Activated CD4-positive, alpha-beta memory T cell treated with anti-CD3 and anti-CD28 coated beads for 36 hours (primary cell): ENCODE results near the gene TNNT3. TPM values are rescaled to one million over a fixed set of nuclear protein-coding genes. Genes with fewer than 3 reads are reported as not detected.
"Not testable (repeated sequence)": the region's sequence is repeated elsewhere in the genome, so short reads cannot be mapped to it uniquely, and the experiment has no call there.

ENCODE experiments used
- CTCF ChIA-PET: fragments of 350-600 bp; sonication (Branson Sonifier 250); formaldehyde crosslinking; loops from one replicate; lab custom pipeline; 2021; ENCODE audit warnings: antibody characterized with exemption, inconsistent platforms; lab: Charles Lee
- POLR2A ChIA-PET: fragments of 350-600 bp; sonication (Branson Sonifier 250); formaldehyde crosslinking; loops from one replicate; lab custom pipeline; 2021; ENCODE audit warnings: antibody characterized with exemption; lab: Charles Lee
- DNase-seq: peaks from one replicate; pipeline ENCODE4 v3.0.0-alpha.2; 2020
- H3K27ac Mint-ChIP-seq: one replicate; pipeline ENCODE4 v1.8.0; 2021; ENCODE audit warnings: mixed read lengths
- H3K27me3 Mint-ChIP-seq: one replicate; pipeline ENCODE4 v1.8.0; 2021; ENCODE audit warnings: mixed read lengths
- H3K36me3 Mint-ChIP-seq: one replicate; pipeline ENCODE4 v1.8.0; 2021; ENCODE audit warnings: mixed read lengths
- H3K4me1 Mint-ChIP-seq: one replicate; pipeline ENCODE4 v1.8.0; 2021; ENCODE audit warnings: low read depth, mixed read lengths
- H3K4me3 Mint-ChIP-seq: one replicate; pipeline ENCODE4 v1.8.0; 2021; ENCODE audit warnings: mild to moderate bottlenecking, mixed read lengths
- H3K9me3 Mint-ChIP-seq: one replicate; pipeline ENCODE4 v1.8.0; 2021; ENCODE audit warnings: mixed read lengths
- intact Hi-C: fragments of 100-400 bp; cut with micrococcal nuclease; formaldehyde crosslinking; loops from one replicate; pipeline ENCODE4 v1.15.1; 2023
- total RNA-seq, 2 experiments: library from RNA; stranded (reverse); gene quantifications; one replicate each; pipeline ENCODE4 v1.2.3, GENCODE V29; 2021

The TNNT3 gene
- 1 to 10 TPM; 6.0 to 6.8 TPM for total RNA-seq

DNA sequence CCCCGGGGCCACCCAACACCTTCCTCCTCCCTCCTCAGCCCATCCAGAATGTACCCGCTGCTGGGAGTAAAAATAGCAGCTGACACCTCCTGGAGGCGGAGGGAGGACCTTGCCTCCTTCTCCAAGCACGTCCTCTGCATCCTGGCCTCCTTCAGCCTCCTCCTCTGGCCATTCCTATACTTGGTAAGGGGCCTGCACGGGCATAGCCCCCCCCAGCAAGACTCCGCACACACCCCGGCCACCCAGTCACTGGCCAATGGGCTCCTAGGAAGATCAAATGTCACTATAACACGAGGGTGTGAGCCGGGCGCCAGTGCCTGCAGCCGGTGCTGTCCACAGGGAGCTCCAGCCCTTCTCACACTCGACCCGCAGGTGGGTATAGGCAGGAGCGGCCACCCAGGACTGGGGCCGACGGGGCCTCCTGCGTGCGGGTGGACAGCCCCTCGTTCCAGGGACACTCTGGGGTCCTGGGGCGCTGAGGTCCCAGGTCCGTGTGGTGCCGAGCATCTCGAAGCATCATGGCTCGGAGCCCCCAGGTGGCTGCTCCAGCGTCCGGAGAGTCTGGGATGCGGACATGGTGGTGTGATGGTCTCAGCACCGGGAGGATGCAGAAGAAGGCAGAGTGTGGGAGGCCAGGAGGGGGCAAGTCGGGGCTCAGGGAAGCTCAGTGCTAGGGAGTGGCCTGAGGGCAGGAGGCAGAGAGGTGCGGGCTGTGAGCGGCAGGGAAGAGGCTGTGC lies at the start of gene TNNT3:
TNNT3 (plus strand) TSS at position 313 of the 737 bp plus-strand sequence. CDS start 3,172 bp downstream, outside the sequence.
- CTCF ChIA-PET, result interaction anchor here (3.4 kb wide), 1 partner anchor 37 kb away, joined by 22 read pairs; no protein-coding TSS in a partner anchor

DNA sequence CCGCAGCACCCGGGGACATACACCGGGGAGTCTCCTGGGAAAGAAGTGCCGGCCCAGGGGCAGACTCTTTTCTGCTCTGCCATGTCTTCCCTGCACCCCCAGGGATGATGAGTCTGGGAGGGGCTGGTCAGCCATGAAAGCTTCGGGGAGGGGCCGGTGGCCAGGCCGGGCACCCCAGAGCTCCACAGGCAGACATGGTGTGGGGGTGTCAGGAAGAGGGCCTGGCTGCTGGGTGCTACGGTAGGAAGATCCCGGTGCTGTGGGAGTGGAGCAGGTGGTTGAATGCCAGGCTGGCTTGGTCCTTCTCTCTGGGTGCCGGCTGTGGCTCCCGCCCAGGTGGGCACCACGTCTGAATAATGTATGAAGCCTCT lies 49.2 kb upstream of the TNNT3 start:
- intact Hi-C loops, result no loop called here
- H3K4me1 Mint-ChIP-seq, result peaks cover 53% of the 10 kb centered on the region

More for the DNA sequence above, at the start of gene TNNT3:
- H3K36me3 Mint-ChIP-seq, result no peaks in the 10 kb centered on the region
- peaks cover 9% of the 10 kb centered on the region for H3K4me1 Mint-ChIP-seq
- no peak within 1 kb of the TSS for H3K4me3 Mint-ChIP-seq
- H3K9me3 Mint-ChIP-seq, result no peaks in the 10 kb centered on the region
- H3K27ac Mint-ChIP-seq, result no peak within 1 kb of the TSS
- DNase-seq, result no peak
- peaks cover 10% of the 10 kb centered on the region for H3K27me3 Mint-ChIP-seq
- POLR2A ChIA-PET, result no interaction called here
- intact Hi-C loops, result loop anchor here (5.0 kb wide), 1 partner anchor 37 kb away; no protein-coding TSS in a partner anchor

DNA sequence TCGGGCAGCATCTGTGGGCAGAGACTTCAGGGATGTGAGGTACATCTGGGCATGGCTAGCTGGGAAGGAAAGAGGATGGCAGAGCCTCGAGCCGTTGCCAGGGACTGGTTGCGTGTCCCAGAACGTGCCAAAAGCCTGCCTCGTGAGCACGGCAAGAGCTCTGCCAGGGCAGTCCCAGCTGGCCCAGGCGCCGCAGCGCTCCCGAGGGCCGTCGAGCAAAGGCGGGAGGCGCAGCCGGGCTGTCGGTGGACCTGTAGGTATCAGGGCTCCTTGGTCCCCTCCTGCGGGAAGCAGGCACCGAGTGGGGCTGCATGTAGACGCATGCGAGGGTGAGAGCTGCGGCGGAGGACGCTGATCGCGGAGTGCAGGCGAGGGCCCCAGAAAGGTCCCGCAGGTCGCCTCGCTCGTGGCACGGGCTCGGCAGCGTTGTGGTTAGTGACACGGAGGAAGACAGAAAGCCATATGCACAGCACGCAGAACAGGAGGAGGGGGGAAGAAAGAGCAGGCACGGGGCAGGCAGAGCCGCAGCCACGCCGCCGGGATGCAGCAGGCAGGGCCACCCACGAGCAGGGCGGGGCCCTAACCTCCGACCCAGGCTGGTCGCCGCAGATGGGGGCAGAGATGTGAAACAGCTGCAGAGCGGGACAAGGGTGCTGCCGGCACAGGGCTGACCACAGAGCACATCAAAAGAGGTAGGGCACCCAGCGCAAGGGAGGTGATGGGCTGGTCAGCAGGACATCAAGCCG lies 48.6 kb upstream of the TNNT3 start:
- no peak overlapping the region for H3K27ac Mint-ChIP-seq
- intact Hi-C loops, result loop anchor here (1.0 kb wide), 1 partner anchor 17 kb away; no protein-coding TSS in a partner anchor
- peak; percentile 51 for DNase-seq

More for the DNA sequence above, 49.2 kb upstream of the TNNT3 start:
- POLR2A ChIA-PET, result interaction anchor here (2.8 kb wide), 1 partner anchor 16 kb away, joined by 13 read pairs; no protein-coding TSS in a partner anchor
- Mint-ChIP-seq H3K4me3 (no peak overlapping the region), H3K27me3 (no peaks in the 10 kb centered on the region), H3K27ac (no peak overlapping the region), H3K9me3 (no peaks in the 10 kb centered on the region), H3K36me3 (peaks cover 2% of the 10 kb centered on the region)
- DNase-seq, result no peak
- CTCF ChIA-PET, result interaction anchor here (1.4 to 3.1 kb wide), 3 partner anchors 12 to 176 kb away, joined by 3 to 18 read pairs (median 7); no protein-coding TSS in a partner anchor

DNA sequence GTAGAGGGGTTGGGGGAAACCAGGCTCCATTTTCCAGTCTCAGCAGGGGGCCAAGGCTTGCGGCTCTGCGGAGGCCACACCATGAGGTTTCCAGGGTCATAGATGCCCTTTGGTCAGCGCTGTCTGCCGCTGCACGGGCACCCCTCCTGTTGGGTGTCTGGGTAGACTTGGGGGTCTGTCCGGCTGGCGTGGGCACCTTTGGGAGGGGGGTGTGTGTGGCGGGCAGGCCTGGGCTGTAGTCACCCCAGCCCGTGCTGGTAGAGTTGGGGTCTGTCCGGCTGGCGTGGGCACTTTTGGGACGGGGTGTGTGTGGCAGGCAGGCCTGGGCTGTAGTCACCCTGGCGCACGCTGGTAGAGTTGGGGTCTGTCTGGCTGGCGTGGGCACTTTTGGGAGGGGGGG lies 48.0 kb upstream of the TNNT3 start:
- ChIA-PET POLR2A (no interaction called here), CTCF (interaction anchor here (0.8 to 3.1 kb wide), 2 partner anchors 11 to 219 kb away, joined by 4 to 18 read pairs; no protein-coding TSS in a partner anchor)
- Mint-ChIP-seq H3K4me3 (no peak overlapping the region), H3K27me3 (no peaks in the 10 kb centered on the region), H3K9me3 (no peaks in the 10 kb centered on the region), H3K4me1 (peaks cover 50% of the 10 kb centered on the region), H3K36me3 (no peaks in the 10 kb centered on the region), H3K27ac (no peak overlapping the region)
- no peak for DNase-seq
- intact Hi-C loops, result loop anchor here (1.0 kb wide), 1 partner anchor 17 kb away; no protein-coding TSS in a partner anchor

More for the DNA sequence above, 48.6 kb upstream of the TNNT3 start:
- POLR2A ChIA-PET, result interaction anchor here (2.8 kb wide), 1 partner anchor 16 kb away, joined by 13 read pairs; no protein-coding TSS in a partner anchor
- CTCF ChIA-PET, result interaction anchor here (0.8 to 3.1 kb wide), 3 partner anchors 12 to 218 kb away, joined by 4 to 18 read pairs (median 7); no protein-coding TSS in a partner anchor
- Mint-ChIP-seq H3K4me1 (peaks cover 50% of the 10 kb centered on the region), H3K4me3 (peak overlapping the region; percentile 13), H3K27me3 (no peaks in the 10 kb centered on the region), H3K36me3 (no peaks in the 10 kb centered on the region), H3K9me3 (no peaks in the 10 kb centered on the region)

- no peaks in the 10 kb centered on the region for H3K27me3 Mint-ChIP-seq
- intact Hi-C loops, result no loop called here
- H3K36me3 Mint-ChIP-seq, result no peaks in the 10 kb centered on the region
- H3K9me3 Mint-ChIP-seq, result no peaks in the 10 kb centered on the region
- CTCF ChIA-PET, result interaction anchor here (0.7 to 1.2 kb wide), 2 partner anchors 10 to 40 kb away, joined by 3 to 4 read pairs; no protein-coding TSS in a partner anchor
- H3K4me3 Mint-ChIP-seq, result no peak overlapping the region
- peaks cover 45% of the 10 kb centered on the region for H3K4me1 Mint-ChIP-seq
- DNase-seq, result no peak
- POLR2A ChIA-PET, result no interaction called here
- peak overlapping the region; percentile 8 for H3K27ac Mint-ChIP-seq
Observed at GRCh38 chr11:1872267-1872985, 47.1 kb upstream of the TNNT3 start.

DNA sequence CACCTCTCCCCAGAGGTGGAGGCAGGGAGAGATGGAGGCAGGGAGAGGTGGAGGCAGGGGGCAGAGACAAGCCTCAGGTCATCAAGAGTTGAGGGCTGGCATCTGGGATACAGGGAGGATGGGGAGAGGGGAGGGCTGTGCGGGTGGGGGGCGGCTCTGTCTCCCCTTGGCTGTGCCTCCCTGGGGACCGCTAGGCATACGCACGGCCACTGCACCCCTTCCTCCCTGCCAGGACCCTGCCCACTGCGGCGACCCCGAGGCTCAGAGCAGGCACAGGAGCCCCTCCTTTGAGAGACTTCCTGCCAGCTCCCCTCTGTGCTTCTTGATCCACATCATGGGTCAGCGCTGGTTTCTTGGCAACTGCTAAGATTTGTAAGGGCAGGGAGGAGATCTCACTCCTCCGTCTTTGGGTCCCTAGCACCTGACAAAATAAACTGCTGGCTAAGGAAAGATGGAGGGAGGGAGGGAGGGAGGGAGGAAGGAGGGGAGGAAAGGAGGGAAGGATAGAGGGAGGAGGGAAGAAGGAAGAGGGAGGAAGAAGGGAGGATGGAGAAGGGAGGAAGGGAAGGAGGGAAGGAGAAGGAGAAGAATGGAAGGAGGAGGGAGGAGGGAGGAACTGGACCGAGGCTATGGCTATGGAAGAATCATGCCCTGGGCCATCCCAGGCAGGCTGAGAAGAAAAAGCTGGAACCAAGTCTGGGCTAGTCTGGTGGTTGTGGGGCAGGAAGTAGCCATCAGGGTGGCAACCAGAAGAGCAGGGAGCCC lies 46.3 kb upstream of the TNNT3 start:
- no peak for DNase-seq
- intact Hi-C loops, result no loop called here
- Mint-ChIP-seq H3K27me3 (no peaks in the 10 kb centered on the region), H3K9me3 (no peaks in the 10 kb centered on the region), H3K27ac (no peak overlapping the region), H3K36me3 (no peaks in the 10 kb centered on the region), H3K4me3 (no peak overlapping the region), H3K4me1 (peaks cover 40% of the 10 kb centered on the region)
- CTCF ChIA-PET, result interaction anchor here (0.7 to 1.2 kb wide), 2 partner anchors 9 to 40 kb away, joined by 3 to 4 read pairs; no protein-coding TSS in a partner anchor
- POLR2A ChIA-PET, result no interaction called here

- intact Hi-C loops, H3K27me3 Mint-ChIP-seq, H3K9me3 Mint-ChIP-seq, H3K27ac Mint-ChIP-seq, H3K36me3 Mint-ChIP-seq, CTCF ChIA-PET, H3K4me3 Mint-ChIP-seq, POLR2A ChIA-PET, DNase-seq: not testable (repeated sequence)
- peaks cover 38% of the 10 kb centered on the region for H3K4me1 Mint-ChIP-seq
Observed at GRCh38 chr11:1873813-1874150, 45.7 kb upstream of the TNNT3 start.

- POLR2A ChIA-PET, DNase-seq, H3K27ac Mint-ChIP-seq, H3K9me3 Mint-ChIP-seq, H3K36me3 Mint-ChIP-seq, H3K27me3 Mint-ChIP-seq, intact Hi-C loops, H3K4me3 Mint-ChIP-seq: not testable (repeated sequence)
- CTCF ChIA-PET, result interaction anchor here (0.6 to 2.6 kb wide), 2 partner anchors 21 to 222 kb away, joined by 3 to 7 read pairs; partner anchors contain the start of gene LSP1
- peaks cover 30% of the 10 kb centered on the region for H3K4me1 Mint-ChIP-seq
Observed at GRCh38 chr11:1874441-1875092, 44.9 kb upstream of the TNNT3 start.

DNA sequence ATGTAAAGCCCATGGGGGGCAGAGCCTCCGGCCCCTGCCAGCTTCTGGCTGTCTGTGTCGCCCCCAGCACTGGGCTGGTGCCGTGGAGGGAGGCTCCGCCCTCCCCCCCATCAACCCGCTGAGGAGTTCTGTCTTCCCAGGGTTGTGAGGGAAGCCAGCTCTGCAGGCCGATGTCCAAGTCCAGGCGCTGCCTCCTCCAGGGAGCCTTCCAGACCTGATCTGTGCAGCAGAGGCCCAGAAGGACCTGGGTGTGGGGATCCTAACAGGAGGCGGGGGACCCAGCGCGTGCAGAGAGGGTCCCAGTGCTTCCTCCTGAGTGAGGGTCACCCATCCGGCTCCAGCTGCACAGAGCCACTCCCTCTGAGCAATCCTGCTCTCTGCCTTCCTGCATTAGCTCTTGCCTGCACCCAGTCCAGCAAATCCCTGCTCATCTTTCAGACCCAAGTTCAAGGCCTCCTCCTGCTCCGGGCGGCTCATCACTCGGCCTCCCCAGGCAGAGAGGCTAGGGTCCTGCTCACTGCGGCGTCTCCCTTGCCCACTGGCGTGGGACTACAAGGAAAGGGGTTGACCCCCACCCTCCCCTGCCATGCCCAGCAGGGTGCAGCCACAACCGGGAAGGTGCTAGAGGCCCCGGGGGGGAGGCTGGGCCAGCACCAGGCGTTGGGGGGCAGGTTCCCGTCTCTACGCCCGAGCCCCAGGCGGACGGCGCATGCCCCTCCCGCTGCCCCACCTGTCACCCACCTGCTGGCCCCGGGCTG lies 44.2 kb upstream of the TNNT3 start:
- POLR2A ChIA-PET, result no interaction called here

GRCh38 chr11:1875851-1876301 lies 43.6 kb upstream of the TNNT3 start:
- H3K27me3 Mint-ChIP-seq, DNase-seq, H3K27ac Mint-ChIP-seq, intact Hi-C loops, H3K36me3 Mint-ChIP-seq, H3K9me3 Mint-ChIP-seq, H3K4me3 Mint-ChIP-seq: not testable (repeated sequence)
- CTCF ChIA-PET, result interaction anchor here (0.6 to 2.6 kb wide), 8 partner anchors 13 to 275 kb away, joined by 3 to 7 read pairs (median 4); partner anchors contain the start of gene LSP1
- peaks cover 17% of the 10 kb centered on the region for H3K4me1 Mint-ChIP-seq
- POLR2A ChIA-PET, result interaction anchor here (1.0 kb wide), 1 partner anchor 21 kb away, joined by 3 read pairs; no protein-coding TSS in a partner anchor

More for the DNA sequence above, 44.2 kb upstream of the TNNT3 start:
- Mint-ChIP-seq H3K27me3 (no peaks in the 10 kb centered on the region), H3K9me3 (no peaks in the 10 kb centered on the region), H3K27ac (no peak overlapping the region), H3K4me1 (peaks cover 23% of the 10 kb centered on the region), H3K36me3 (no peaks in the 10 kb centered on the region), H3K4me3 (no peak overlapping the region)
- no peak for DNase-seq
- CTCF ChIA-PET, result interaction anchor here (0.6 to 2.6 kb wide), 3 partner anchors 22 to 275 kb away, joined by 3 to 7 read pairs (median 4); partner anchors contain the start of gene LSP1
- intact Hi-C loops, result no loop called here
